ENCODE results near the gene SRA1.

GRCh38 chr5:140502834-140503233, 54.4 kb downstream of the SRA1 start:
- no peak for TF ChIP-seq CTCF (IDR thresholded peaks at IDR 0.05)
- no peak for TF ChIP-seq EP300 (IDR thresholded peaks at IDR 0.05)
